ENCODE results near the gene FABP1. TPM values are rescaled to one million over a fixed set of nuclear protein-coding genes. Genes with fewer than 3 reads are reported as not detected.

Gene FABP1
- total RNA-seq, 4 donors from 2014 or later, result 3.0 TPM; not detected in 3

GRCh38 chr2:88125924-88126771 is 1.7 kb downstream of the FABP1 start:
- TF ChIP-seq EP300 (IDR thresholded peaks at IDR 0.05), result no peak
- no peak for TF ChIP-seq POLR2AphosphoS5 (IDR thresholded peaks at IDR 0.05)
- no peak for TF ChIP-seq CTCF (IDR thresholded peaks at IDR 0.05)
- no peak for TF ChIP-seq POLR2A (IDR thresholded peaks at IDR 0.05; ENCODE audit: low read depth)
- no peak overlapping the region for H3K27ac ChIP-seq (replicated peaks in 1 of 4)
- H3K4me3 ChIP-seq, result no peak overlapping the region
- intact Hi-C loops (cut with DNase I), result no loop called here
- H3K27me3 ChIP-seq, result no peaks in the 10 kb centered on the region
- WGBS, result 83% methylated on average over 11 of the region's 11 CpGs
- H3K4me1 ChIP-seq, result no peaks in the 10 kb centered on the region
- DNase-seq (ENCODE audit: extremely low spot score), result peak; percentile 82
- no peaks in the 10 kb centered on the region for H3K36me3 ChIP-seq
- H3K9me3 ChIP-seq, result no peaks in the 10 kb centered on the region

- no peaks in the 10 kb centered on the region for H3K36me3 ChIP-seq
- H3K4me3 ChIP-seq, result no peak overlapping the region
- intact Hi-C loops (cut with DNase I), result no loop called here
- DNase-seq (ENCODE audit: extremely low spot score), result peak; percentile 84
- H3K4me1 ChIP-seq, result no peaks in the 10 kb centered on the region
- H3K9me3 ChIP-seq, result no peaks in the 10 kb centered on the region
- H3K27ac ChIP-seq (replicated peaks in 1 of 4), result no peak overlapping the region
- WGBS, result 77% methylated on average over 3 of the region's 3 CpGs
- TF ChIP-seq EP300 (IDR thresholded peaks at IDR 0.05), result no peak
- no peak for TF ChIP-seq POLR2A (IDR thresholded peaks at IDR 0.05; ENCODE audit: low read depth)
- TF ChIP-seq CTCF (IDR thresholded peaks at IDR 0.05), result no peak
- TF ChIP-seq POLR2AphosphoS5 (IDR thresholded peaks at IDR 0.05), result no peak
- H3K27me3 ChIP-seq, result no peaks in the 10 kb centered on the region
Observed at GRCh38 chr2:88125344-88125923, 2.4 kb downstream of the FABP1 start.

GRCh38 chr2:88123975-88124917 is 3.6 kb downstream of the FABP1 start:
- H3K9me3 ChIP-seq, result no peaks in the 10 kb centered on the region
- no peak overlapping the region for H3K4me3 ChIP-seq
- intact Hi-C loops (cut with DNase I), result no loop called here
- no peak overlapping the region for H3K27ac ChIP-seq (replicated peaks in 1 of 4)
- H3K27me3 ChIP-seq, result no peaks in the 10 kb centered on the region
- H3K4me1 ChIP-seq, result no peaks in the 10 kb centered on the region
- WGBS, result 88% methylated on average over 9 of the region's 9 CpGs
- DNase-seq (ENCODE audit: extremely low spot score), result no peak
- TF ChIP-seq CTCF (IDR thresholded peaks at IDR 0.05), result no peak
- no peak for TF ChIP-seq POLR2A (IDR thresholded peaks at IDR 0.05; ENCODE audit: low read depth)
- no peak for TF ChIP-seq EP300 (IDR thresholded peaks at IDR 0.05)
- no peak for TF ChIP-seq POLR2AphosphoS5 (IDR thresholded peaks at IDR 0.05)
- no peaks in the 10 kb centered on the region for H3K36me3 ChIP-seq

GRCh38 chr2:88123164-88123974 is 4.5 kb downstream of the FABP1 start:
- no peaks in the 10 kb centered on the region for H3K36me3 ChIP-seq
- TF ChIP-seq EP300 (IDR thresholded peaks at IDR 0.05) (no peak), CTCF (IDR thresholded peaks at IDR 0.05) (no peak), POLR2AphosphoS5 (IDR thresholded peaks at IDR 0.05) (no peak), POLR2A (IDR thresholded peaks at IDR 0.05; ENCODE audit: low read depth) (no peak)
- no peaks in the 10 kb centered on the region for H3K27me3 ChIP-seq
- no peak for DNase-seq (ENCODE audit: extremely low spot score)
- no peaks in the 10 kb centered on the region for H3K4me1 ChIP-seq
- H3K27ac ChIP-seq (replicated peaks in 1 of 4), result no peak overlapping the region
- intact Hi-C loops (cut with DNase I), result no loop called here
- WGBS, result 61% methylated on average over 2 of the region's 5 CpGs
- no peak overlapping the region for H3K4me3 ChIP-seq
- no peaks in the 10 kb centered on the region for H3K9me3 ChIP-seq
